LNCAP (cell line): ENCODE measurements around the gene OAT.

Experiments
- CTCF ChIP-seq: fragments of 450-650 bp; IDR thresholded peaks from 2 replicates; pipeline ENCODE4 v1.5.1; 2017; ENCODE audit warnings: mild to moderate bottlenecking

Gene OAT

GRCh38 chr10:124379609-124380193 lies 39.0 kb downstream of the OAT start:
- TF ChIP-seq CTCF: no peak

DNA sequence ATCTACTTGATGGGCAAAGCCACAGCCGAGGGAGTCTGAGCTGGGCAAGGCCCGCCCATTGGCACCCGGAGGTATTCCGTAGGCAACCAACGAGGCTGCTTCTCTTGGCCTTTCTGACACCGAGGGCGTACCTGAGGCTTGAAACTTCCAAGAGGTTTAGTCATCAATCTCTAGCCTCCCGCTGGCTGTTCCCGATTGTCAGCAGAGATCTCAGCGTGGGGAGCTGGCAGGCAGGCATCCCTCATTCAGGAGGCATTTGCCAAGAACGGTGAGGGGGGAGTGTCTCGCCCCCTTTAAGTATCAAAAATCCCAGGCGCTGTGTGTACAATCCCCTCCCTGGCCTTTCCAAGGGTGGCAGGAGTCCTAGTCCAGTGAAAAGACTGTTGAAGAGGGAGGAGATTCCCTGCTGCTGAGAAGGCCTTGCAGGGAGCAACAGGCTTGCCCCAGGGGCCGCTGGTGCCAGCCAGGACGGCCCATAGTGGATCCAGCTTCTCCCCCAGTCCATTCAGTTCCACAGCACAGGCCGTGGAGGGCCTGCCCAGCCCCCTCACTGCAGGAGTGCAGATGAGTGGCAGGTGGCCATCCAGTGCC lies 39.7 kb downstream of the OAT start:
- TF ChIP-seq CTCF: no peak

- TF ChIP-seq CTCF: no peak
Measured at GRCh38 chr10:124378271-124378670, 40.5 kb downstream of the OAT start.

GRCh38 chr10:124377101-124377500 lies 41.6 kb downstream of the OAT start:
- no peak for TF ChIP-seq CTCF

DNA sequence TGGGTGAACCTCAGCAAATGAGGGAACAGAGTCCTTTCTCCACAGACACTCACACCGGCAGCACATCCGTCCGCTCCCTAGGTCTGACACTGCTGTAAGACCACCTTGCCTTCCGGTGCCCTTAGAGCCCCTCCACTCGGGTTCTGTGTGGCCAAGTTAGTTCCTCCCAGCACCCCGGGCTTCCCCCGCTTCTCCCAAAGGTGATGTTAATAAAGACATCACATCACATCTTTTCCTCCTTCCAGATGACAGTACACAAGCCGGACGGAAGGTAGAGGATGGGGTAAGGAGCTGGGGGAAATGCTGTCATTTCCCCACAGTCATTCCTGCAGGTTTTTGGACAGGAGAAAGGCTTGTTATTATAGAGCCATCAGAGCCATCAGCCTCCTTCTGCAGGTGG lies 42.3 kb downstream of the OAT start:
- no peak for TF ChIP-seq CTCF

DNA sequence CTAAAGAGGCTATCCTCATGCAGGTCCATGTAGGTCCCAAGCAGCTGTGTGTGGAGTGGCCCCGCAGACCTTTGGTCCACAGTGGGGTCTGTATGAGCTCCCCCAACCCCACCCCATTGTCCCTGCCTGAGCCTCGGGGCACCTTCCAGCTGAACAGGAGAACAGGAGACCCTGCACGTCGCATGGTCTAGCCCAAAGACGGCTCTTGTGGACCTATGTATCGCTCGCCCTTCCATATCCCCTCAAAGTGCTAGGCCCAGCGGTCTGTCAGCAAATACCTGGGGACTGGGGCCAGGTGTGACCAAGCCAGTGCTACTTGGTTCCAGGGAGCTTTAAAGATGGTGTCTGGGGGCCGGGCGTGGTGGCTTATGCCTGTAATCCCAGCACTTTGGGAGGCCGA lies 43.0 kb downstream of the OAT start:
- no peak for TF ChIP-seq CTCF

DNA sequence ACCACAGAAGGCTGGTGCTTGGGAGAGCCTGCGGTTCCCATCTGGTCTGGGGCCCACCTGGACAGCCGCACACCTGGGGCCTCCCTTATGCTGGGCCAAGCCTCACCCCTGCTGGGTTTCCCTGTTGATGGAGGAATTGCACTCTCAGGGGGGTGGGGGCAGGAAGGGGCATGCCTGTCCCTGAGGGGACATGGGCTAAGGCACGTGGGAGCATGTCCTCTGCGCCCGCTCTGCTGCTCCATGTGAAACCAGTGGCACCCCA lies 43.4 kb downstream of the OAT start:
- no peak for TF ChIP-seq CTCF
